ENCODE results near the gene OBP2A.

GRCh38 chr9:135498381-135499126 lies 47.4 kb upstream of the OBP2A start:
- TF ChIP-seq POLR2A (IDR thresholded peaks at IDR 0.05) (no peak), CTCF (IDR thresholded peaks at IDR 0.05) (no peak)
